Stimulated activated naive CD4-positive, alpha-beta T cell treated with Interleukin-2 at 50 U/mL for 16 hours (primary cell): ENCODE data around the gene TFAP2A.

ENCODE experiments used
- DNase-seq: peaks from one replicate; lab custom pipeline; 2025; lab: John Stamatoyannopoulos, UW

TFAP2A gene

DNA sequence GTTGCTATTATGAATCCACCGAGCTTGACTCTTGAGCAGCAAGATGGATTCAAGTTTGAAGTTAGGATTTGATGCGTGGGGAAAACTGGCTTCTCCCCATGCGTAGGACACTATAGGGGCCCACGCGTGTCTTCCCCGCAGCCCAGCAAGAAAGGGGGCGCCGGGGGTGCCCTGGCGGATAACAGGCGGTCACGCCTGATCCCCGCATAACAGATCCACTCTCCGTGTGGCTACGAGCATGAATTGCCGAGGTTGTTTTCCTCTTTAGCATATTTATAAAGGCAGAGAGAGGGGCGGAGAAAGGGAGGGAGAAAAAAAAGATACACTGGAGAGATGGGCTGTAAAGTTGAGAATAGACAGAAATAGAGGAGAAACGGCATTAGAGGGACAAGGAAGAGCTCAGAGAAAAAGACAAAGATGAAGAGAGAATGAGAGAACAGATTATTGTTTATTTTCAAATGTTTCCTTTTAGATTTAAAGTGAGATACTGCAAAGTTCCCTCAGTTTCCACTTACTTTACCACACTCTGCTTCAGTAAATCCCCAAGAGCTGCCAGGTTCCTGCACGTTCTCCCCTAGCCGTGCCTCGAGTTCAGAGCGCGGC lies 32.0 kb downstream of the TFAP2A start:
- DNase-seq: no peak

GRCh38 chr6:10382322-10382721 lies 32.6 kb downstream of the TFAP2A start:
- no peak for DNase-seq

DNA sequence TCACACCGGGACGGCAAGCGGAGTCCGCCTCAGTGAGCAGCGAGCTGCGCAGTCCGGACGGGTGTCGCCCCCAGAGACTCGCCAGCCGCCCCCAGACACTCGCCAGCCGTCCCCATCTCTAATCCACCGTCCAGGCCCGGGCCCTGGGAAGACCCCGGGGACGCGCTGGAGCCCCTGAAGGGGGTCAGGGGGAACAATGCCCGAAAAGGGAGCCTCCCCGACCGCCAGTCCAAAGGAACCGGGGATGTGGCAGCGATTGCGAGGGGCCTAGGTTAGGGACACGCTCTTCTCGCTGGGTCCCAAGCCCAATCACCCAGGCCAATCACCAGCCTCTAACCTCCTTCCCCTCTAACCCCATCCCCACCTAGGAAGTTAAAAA lies 33.1 kb downstream of the TFAP2A start:
- no peak for DNase-seq

DNA sequence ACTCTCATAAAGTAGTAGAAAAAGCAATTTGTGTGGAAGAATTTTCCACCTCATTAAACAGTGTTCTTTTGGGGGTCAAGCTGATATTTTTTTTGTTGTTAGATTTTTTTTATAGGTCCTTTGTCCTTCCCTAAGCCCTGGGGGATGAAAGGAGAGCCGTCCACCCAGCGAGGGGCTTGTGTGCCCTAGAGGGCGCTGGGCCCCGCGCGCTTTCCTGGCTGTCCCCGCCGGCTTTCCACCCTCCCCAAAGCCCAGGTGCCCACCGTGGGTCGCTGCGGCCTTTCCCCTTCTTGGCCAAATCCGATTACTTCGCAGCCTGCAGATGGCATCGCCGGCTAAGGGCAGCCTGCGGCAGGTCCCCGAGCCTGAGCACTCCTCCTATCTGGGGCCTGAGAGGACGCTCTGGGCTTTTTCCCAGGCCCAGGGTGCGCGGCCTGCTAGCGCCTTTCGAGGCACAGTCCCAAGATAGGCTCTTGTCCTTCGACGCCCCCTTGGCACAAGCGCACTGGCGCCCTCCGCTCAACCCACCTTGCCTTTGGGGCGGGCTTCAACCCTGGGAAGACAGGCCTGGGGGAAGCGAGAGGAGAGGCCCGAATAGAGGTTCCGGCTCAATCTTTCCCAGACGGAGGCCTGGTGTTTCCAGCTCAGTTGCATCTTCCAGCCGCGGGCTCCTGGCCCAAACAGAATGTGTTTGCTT lies 33.6 kb downstream of the TFAP2A start:
- no peak for DNase-seq

GRCh38 chr6:10375391-10375969 lies 39.4 kb downstream of the TFAP2A start:
- DNase-seq: no peak

DNA sequence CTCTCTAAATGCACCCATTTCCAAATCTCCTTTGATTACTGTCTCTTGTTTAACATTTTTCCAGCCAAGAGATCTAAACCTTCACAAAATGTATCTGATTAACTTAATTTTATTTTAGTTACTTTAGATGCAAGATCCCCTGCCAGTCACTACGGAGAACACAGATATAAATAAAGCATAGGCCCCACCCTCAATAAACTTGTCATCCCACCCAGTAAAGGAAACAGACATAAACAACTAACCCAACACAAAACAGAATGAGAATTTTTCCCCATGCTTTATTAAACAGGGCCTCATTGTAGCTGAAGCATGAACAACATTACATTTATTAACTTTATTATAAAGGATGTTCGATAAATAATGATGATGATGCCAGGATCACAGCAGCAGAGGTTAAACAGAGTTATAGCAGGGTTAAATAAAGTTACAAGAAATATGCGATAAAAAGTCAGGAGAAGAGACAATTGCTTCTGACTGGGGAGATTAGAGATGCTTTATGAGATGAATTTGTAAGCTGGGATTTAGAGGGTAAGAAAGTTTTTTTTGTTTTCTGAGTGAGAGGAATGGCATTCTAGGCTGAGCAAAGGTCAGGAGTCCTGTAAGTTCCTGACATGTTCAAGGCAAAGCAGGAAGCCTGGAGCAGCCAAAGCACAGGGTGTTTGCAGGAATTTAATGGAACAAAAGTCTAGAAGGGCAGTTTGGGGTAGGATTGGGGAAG lies 41.1 kb downstream of the TFAP2A start:
- DNase-seq: no peak

- no peak for DNase-seq
Observed at GRCh38 chr6:10369896-10370295, 45.0 kb downstream of the TFAP2A start.

GRCh38 chr6:10368861-10369260 lies 46.0 kb downstream of the TFAP2A start:
- no peak for DNase-seq

DNA sequence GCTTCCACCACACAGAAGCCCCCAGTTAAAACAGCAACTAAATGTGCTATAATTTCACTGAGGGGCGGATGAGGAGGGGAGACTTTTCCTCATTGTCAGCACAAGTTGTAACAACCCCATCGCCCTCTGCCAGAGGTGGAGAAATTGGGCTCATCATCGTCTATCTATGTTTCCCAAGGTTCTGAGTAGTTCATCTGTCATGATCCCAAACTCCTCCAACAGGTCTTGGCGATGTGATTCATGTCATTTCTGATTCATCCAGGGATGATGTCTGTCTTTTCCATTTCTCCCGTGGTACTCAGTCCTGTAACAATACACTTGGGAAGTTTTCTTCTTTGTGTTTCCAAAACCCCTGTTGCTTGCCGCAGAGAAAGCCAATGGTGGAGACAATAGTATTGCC lies 51.0 kb downstream of the TFAP2A start:
- no peak for DNase-seq

DNA sequence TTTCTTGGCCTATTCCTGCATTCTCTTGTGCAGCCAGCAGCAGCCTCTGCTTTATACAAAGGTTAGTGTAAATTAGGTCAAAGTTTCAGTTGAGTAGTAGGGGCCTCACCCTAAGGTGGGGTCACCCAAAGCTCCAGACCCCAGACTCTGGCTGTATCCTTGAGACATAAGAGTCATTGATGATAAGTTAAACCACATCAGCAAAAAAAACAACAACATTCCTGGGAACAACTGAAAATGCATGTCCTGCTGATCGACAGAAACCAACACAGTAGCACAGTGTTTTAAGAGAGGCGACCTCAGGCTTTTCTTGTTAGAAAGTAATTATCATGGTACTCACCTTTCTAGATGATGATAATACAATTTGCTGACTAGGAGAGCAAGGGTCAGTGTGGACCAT lies 52.6 kb downstream of the TFAP2A start:
- DNase-seq: no peak

DNA sequence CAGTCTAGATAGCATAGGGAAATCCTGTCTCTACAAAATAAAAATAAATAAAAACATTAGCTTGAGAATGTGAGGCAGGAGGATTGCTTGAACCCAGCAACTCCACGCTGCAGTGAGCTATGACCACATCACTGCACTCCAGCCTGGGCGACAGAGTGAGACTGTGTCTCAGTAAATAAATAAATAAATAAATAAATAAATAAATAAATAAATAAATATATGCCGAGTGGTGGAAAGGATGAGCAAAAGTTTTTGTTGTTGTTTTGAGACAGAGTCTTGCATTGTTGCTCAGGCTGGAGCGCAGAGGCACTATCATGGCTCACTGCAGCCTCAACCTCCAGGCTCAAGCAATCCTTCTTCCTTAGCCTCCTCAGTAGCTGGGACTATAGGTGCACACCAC lies 53.4 kb downstream of the TFAP2A start:
- no peak for DNase-seq

DNA sequence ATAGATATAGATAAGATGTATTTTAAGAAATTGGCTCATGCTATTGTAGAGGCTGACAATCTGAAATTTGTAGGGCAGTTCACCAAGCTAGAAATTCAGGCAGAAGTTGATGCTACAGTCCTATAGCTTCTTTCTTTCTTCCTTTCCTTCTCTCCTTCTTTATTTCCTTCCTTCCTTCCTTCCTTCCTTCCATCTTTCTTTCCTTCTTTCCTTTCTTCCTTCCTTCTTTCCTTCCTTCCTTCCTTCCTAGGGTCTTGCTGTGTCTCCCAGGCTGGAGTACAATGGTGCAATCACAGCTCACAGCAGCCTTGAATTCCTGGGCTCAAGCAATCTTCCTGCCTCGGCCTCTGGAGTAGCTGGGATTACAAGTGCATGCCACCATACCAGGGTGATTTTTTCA lies 55.3 kb downstream of the TFAP2A start:
- DNase-seq: no peak

- no peak for DNase-seq
Observed at GRCh38 chr6:10355115-10355702, 59.7 kb downstream of the TFAP2A start.

- DNase-seq: no peak
Observed at GRCh38 chr6:10351791-10352190, 63.1 kb downstream of the TFAP2A start.

DNA sequence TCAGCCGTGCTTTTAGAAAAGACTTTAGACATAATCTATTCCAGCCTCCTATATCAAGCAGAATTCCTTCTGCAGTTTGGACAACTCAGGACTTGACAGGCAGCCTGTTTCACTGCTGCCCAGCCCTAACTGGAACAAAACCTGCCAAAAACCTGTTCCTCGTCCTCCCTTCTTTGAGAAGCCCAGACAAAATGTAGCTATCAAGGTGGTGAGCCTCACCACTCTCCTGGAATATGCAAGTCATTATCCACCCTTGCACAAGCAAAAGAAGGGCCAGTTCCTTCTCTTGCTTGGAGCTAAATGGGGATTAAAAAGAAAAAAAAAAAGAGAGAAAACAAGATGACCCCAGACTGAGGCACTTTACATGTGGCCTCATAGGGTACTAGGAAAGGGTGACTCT lies 64.2 kb downstream of the TFAP2A start:
- no peak for DNase-seq

DNA sequence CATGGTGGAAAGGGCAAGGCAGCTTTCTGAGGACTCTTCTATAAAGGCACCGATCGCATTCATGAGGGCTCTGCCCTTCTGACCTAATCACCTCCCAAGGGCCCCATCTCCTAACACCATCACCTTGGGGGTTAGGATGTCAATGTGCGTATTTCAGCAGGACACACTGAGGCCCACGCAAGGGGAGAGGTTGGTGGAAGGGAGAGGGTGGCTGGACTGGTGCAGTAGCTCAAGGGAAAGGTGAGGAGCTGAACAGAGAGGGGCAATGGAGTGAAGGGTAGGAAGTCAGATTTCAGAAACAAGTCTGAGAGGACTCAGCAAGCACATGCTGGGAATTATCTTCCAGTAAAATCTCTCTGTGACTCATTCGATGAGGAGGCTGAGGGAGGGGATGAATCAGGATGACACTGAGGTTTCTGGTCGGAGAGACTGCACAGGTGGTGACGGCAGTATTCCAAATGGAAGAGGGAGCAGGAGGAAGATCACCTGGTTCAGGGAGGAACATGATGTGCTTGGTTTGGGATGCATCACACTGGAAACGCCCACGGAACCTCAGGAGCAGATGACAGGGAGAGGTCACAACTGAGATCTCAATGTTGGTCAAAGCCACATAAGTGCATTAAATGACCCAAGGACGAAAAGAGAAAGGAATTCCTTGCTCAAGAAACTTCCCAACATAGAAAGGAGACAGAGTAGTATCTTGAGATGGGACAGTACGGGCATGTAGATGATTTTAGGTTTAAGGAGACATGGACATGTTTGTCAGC lies 67.1 kb downstream of the TFAP2A start:
- no peak for DNase-seq
